Activated CD4-positive, alpha-beta T cell treated with anti-CD3 and anti-CD28 coated beads, Interleukin-2, amount 50 U/mL, for 16 hours (primary cell): ENCODE measurements around the gene KIRREL2.
A peak's percentile ranks its signal among the peaks of the same experiment; 100 is the strongest.
"Not testable (repeated sequence)": the region's sequence is repeated elsewhere in the genome, so short reads cannot be mapped to it uniquely, and the experiment has no call there.

Source experiments
- DNase-seq: peaks from one replicate; pipeline ENCODE4 v3.0.0-alpha.2; 2020

The KIRREL2 gene

DNA sequence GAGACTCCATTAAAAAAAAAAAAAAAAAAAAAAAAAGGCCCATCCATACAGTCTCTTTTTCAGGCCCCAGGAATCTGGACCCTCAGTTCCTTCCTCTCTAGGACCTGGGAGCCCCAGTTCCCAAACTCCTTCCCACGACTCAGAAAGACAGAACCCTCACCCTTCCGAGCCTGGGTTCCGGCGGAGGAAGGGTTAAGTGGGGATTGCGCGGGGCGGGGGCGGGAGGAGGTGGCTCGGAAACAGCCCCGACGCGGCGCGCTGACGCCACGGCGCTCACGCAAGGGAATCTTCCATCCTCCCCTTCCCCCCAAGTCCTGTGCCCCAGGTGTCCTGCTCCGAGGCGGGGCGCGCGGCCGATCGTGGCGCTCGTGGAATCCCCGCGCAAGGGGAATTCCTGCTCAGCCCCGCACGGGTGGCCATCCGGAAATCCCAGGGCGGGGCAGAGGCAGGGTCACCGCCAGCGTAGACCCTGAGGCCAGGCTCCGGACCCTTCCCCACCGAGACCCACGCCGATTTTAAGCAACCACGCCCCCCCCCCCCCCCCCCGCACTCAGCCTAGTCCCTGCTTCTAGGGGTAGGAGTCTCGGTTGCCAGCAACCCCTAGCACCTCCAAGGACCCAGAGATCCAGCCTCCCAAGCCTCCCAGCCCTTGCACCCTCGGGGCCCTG lies 43.0 kb downstream of the KIRREL2 start:
- peak; percentile 90 for DNase-seq

GRCh38 chr19:35901055-35901644 lies 44.4 kb downstream of the KIRREL2 start:
- DNase-seq = no peak

GRCh38 chr19:35901854-35902661 lies 45.3 kb downstream of the KIRREL2 start, which contains the start of gene HCST:
HCST (plus strand) TSS chr19:35902529; CDS start chr19:35902594, 65 bp downstream.
- DNase-seq = peak; percentile 59

DNA sequence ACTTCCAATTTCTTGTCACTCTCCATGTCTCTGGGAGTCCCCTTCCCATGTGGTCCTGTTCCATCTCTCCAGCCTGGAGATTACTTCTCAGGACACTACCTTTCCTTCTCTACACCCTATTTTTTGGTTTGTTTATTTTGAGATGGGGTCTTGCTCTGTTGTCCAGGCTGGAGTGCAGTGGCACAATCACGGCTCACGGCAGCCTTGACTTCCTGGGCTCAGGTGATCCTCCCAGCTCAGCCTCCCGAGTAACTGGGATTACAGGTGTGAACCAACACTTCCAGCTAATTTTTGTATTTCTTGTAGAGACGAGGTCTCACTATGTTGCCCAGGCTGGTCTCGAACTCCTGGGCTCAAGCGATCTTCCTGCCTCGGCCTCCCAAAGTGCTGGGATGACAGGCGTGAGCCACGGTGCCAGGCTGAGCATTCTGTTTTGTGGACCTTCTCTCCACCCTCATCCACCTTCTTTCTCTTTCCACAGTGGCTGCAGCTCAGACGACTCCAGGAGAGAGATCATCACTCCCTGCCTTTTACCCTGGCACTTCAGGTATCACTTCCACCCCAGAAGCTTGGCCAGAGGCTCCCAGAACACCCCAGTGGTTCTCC lies 46.3 kb downstream of the KIRREL2 start:
- DNase-seq = no peak

- DNase-seq = peak; percentile 95
These were observed 47.0 kb downstream of the KIRREL2 start for GRCh38 chr19:35903550-35904179.

DNA sequence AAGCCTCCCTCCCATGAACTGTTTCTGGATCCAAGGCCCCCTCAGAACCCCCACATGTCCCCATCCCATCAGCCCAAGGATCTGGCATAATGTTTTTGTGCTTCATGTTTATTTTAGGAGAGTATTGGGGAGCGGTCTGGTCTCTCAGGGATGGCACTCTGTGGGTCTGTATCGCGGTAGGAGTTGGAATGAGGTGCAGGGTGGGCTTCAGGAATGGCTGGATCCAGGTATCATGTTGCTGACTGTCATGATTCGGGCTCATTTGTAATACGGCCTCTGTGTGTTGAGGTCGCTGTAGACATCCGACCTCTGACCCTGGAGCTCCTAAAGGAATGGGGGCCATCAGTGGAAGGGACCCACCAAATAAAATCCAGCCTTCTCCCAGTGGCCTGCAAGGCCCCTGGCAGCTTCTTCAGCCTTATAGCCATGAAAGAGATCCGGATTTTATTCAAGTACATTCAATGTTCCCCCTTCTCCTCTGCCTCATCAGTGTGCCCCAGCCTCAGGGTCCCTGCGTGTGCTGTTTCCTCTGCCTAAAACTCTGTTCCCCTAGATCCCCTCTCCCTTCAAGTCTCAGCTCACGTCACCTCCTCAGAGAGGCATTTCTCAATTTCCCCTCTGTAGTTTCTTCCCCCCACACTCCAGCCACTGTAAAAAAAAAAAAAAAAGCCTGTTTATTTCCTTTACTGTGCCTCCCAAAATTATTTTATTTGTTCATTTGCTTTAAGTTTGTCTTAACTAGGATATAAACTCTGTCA lies 47.8 kb downstream of the KIRREL2 start:
- DNase-seq = no peak

DNA sequence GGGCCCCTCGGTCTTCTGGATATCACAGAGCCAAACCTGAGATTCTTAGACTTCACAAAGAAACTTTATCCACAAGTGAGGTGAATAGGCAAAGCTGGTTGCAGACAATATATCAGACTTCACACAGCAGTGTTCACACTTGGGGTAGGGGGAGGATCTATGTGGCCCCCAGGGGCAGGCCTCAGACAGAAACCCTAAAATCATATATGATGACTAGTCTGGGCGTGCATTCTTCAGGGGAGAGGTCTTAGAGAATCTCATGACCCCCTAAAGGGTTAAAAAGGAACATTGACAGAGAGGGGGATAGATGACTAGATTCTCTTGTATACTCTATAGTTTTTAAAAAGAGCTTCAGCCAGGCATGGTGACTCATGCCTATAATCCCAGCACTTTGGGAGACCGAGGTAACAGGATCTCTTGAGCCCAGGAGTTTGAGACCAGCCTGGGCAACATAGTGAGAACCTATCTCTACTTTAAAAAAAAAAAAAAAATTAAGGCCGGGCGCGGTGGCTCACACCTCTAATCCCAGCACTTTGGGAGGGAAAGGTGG lies 48.5 kb downstream of the KIRREL2 start:
- no peak for DNase-seq

DNA sequence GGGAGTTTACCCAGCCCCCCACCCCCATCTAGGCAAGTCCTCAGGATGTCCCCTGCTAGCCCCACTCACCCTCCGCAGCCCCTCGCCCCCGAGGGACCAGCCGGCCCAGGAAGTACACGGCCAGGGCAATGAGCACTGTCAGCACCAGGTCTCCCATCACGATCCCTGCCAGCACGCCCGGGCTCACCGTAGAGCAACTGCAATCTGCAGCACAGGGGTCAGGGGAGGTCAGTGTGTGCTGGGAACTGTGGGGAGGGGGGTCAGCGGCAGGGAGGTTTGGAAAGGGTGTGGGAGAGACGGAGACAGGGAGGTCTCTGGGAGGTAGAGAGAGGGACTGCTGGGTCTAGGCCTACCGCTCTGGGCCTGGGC lies 50.6 kb downstream of the KIRREL2 start:
- DNase-seq = no peak

GRCh38 chr19:35908010-35908441 lies 51.3 kb downstream of the KIRREL2 start, which contains the start of gene TYROBP:
TYROBP (minus strand) TSS chr19:35908295; CDS start chr19:35908228, 67 bp downstream.
- no peak for DNase-seq

DNA sequence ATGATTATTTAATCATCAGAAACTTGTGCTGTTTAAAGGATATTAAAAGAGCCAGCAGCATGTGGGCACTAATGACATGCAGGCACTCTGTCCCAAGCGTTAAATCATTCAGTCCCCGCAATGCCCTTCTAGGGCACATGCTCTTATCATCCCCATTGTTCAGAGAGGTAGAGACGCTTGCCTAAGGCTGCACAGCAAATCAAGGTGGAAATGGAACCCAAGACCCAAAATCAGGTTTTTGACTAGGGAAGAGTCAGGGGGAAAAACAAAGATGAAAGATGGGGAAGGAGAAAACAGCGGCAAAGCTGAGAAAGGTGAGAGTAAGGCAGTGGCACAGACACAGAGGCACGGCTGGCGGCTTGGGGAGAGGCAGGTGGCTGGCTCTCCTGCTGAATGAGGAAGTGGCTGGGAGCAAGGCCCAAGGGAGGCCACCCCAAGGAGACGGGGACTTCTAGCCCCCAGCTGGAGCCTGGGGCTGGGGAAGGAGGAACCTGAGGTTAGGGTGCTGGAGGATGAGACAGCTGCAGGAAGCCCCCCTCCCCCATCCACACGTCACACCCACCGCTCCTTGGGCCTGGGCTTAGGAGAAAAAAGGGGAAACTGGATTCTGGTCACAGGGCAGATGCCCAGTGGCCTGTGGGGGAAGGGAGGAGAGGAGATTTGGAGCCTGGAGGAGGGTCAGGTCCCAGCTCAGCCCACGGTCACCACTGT lies 52.4 kb downstream of the KIRREL2 start:
- DNase-seq = no peak

DNA sequence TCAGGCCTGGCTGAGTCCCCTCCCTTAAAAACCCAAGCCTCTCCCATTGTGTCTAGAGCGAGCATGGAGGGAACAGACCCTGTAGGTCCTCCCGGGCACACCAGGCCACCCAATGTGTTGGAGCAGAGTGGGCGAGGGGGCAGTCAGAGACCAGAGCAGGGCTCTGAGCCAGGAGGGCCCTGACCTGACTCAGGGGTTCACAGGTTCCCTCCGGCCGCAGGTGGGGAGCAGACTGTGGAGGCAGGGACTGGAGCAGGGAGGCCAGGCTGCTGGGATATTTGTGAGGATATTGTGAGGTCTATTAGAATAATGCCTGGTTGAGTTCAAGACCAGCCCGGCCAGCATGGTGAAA lies 52.9 kb downstream of the KIRREL2 start:
- no peak for DNase-seq

DNA sequence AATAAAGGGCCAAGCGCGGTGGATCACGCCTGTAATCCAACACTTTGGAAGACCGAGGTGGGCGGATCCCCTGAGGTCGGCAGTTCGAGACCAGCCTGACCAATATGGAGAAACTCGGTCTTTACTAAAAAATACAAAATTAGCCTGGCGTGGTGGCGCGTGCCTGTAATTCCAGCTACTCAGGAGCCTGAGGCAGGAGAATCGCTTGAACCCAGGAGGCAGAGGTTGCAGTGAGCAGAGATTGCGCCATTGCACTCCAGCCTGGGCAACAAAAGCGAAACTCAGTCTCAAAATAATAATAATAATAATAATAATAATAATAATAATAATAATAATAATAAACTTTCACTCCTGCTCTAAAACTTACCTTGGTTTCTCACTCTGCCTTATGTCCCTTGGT lies 53.6 kb downstream of the KIRREL2 start:
- DNase-seq = not testable (repeated sequence)

DNA sequence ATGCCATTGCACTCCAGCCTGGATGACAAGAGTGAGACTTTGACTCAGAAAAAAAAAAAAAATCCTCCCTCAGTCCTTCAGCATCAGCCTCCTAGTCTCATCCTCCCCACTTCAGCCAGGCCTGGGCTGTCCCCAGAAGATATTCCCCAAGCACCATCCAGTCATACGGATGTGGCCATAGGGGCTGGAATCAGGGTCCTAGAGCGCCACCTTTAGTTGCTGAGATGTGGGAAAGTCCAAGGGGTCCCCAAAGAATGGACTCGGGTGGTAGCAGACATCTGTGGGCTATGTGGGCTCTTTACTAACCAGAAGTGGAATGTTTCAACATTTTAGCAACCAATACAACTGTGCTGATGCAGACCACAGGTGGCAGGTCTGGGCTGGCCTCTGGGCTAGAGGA lies 54.5 kb downstream of the KIRREL2 start:
- no peak for DNase-seq

- no peak for DNase-seq
These were observed 55.1 kb downstream of the KIRREL2 start for GRCh38 chr19:35911790-35912189.

DNA sequence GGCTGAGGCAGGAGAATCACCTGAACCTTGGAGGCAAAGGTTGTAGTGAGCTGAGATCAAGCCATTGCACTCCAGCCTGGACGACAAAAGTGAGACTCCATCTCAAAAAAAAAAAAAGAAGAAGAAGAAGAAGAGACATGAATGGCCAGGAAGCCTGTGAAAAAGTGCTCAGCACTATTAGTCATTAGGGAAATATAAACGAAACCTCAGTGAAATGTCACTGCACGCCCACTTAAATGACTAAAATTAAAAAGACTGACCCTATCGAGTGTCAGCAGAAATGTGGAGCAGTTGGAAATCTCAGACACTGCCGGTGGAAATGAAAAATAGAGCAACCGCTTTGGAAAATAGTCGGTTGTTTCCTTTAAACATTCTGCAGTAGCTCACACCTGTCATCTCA lies 56.9 kb downstream of the KIRREL2 start:
- DNase-seq = no peak

DNA sequence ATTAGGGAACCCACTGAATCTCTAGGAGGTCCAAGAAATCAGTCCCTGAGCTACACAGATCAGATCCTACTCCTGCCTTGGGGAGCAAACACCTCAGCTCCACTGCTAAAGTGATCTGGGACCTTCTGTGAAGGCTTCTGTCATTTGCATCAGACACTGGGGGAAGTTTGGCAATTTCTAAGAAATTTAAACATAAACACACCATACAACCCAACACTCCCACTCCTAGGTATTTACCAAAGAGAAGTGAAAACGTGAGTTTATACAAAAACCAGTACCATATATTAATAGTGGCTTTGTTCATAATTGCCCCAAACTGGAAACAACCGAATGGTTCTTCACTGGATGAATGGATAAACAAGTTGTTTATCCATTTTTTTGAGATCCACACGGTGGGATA lies 58.7 kb downstream of the KIRREL2 start:
- DNase-seq = no peak
